Measurements from ENCODE around the gene EMB.

DNA sequence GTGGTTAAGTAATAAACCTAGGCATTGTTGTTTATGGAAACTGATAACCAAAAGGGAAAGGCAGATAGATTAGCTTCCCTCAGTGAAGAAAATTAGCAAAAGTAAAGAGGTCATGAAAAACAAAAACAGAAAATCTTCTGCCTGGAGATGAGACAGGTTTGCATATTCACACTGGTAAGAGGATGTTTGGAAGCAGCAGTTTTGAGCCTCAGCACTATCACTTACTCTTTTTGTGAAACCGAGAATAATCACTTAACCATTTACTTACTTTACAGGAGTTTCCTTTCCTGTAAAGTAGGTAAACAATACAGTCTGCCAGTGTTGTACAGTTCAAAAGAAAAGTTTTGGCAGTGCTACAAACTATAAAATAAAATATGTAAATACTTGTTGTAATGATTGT is 35.5 kb upstream of the EMB start:
- TF ChIP-seq, protein P1, sequence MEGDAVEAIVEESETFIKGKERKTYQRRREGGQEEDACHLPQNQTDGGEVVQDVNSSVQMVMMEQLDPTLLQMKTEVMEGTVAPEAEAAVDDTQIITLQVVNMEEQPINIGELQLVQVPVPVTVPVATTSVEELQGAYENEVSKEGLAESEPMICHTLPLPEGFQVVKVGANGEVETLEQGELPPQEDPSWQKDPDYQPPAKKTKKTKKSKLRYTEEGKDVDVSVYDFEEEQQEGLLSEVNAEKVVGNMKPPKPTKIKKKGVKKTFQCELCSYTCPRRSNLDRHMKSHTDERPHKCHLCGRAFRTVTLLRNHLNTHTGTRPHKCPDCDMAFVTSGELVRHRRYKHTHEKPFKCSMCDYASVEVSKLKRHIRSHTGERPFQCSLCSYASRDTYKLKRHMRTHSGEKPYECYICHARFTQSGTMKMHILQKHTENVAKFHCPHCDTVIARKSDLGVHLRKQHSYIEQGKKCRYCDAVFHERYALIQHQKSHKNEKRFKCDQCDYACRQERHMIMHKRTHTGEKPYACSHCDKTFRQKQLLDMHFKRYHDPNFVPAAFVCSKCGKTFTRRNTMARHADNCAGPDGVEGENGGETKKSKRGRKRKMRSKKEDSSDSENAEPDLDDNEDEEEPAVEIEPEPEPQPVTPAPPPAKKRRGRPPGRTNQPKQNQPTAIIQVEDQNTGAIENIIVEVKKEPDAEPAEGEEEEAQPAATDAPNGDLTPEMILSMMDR (conservative IDR thresholded peaks at IDR 0.05; ENCODE audit: low read depth in 2 of 2) = no peak
- TF ChIP-seq EZH2phosphoT487 (IDR thresholded peaks at IDR 0.05; ENCODE audit: unreplicated experiment) (no peak), EZH2 (IDR thresholded peaks at IDR 0.05; ENCODE audit: low read depth, unreplicated experiment) (no peak), POLR2AphosphoS5 (IDR thresholded peaks at IDR 0.05; ENCODE audit: low read depth) (no peak), ZNF331 (CRISPR knock-in tag; IDR thresholded peaks at IDR 0.05; ENCODE audit: low read depth) (no peak), JUNB (IDR thresholded peaks at IDR 0.05; ENCODE audit: unreplicated experiment) (no peak), ZNF462 (CRISPR knock-in tag; IDR thresholded peaks at IDR 0.05) (no peak), ZNF114 (CRISPR knock-in tag; IDR thresholded peaks at IDR 0.05) (no peak), CREB1 (CRISPR knock-in tag; IDR thresholded peaks at IDR 0.05; ENCODE audit: low read depth) (no peak)
- TF ChIP-seq, protein P2, sequence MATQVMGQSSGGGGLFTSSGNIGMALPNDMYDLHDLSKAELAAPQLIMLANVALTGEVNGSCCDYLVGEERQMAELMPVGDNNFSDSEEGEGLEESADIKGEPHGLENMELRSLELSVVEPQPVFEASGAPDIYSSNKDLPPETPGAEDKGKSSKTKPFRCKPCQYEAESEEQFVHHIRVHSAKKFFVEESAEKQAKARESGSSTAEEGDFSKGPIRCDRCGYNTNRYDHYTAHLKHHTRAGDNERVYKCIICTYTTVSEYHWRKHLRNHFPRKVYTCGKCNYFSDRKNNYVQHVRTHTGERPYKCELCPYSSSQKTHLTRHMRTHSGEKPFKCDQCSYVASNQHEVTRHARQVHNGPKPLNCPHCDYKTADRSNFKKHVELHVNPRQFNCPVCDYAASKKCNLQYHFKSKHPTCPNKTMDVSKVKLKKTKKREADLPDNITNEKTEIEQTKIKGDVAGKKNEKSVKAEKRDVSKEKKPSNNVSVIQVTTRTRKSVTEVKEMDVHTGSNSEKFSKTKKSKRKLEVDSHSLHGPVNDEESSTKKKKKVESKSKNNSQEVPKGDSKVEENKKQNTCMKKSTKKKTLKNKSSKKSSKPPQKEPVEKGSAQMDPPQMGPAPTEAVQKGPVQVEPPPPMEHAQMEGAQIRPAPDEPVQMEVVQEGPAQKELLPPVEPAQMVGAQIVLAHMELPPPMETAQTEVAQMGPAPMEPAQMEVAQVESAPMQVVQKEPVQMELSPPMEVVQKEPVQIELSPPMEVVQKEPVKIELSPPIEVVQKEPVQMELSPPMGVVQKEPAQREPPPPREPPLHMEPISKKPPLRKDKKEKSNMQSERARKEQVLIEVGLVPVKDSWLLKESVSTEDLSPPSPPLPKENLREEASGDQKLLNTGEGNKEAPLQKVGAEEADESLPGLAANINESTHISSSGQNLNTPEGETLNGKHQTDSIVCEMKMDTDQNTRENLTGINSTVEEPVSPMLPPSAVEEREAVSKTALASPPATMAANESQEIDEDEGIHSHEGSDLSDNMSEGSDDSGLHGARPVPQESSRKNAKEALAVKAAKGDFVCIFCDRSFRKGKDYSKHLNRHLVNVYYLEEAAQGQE (IDR thresholded peaks at IDR 0.05; ENCODE audit: unreplicated experiment) = no peak
